BLaER1 (cell line): ENCODE data around the gene TTI1.
A peak's percentile ranks its signal among the peaks of the same experiment; 100 is the strongest.

Source experiments
- H3K27ac ChIP-seq: shearing (Covaris generic); formaldehyde crosslinking; 2 replicates; pipeline ENCODE4 v1.8.1; 2022
- H3K27me3 ChIP-seq: shearing (Covaris generic); formaldehyde crosslinking; 2 replicates; pipeline ENCODE4 v1.8.1; 2022
- H3K36me3 ChIP-seq: shearing (Covaris generic); formaldehyde crosslinking; 2 replicates; pipeline ENCODE4 v1.8.1; 2022
- H3K4me1 ChIP-seq: shearing (Covaris generic); formaldehyde crosslinking; 2 replicates; pipeline ENCODE4 v1.8.1; 2022
- H3K4me2 ChIP-seq: shearing (Covaris generic); formaldehyde crosslinking; 2 replicates; pipeline ENCODE4 v1.8.1; 2022
- H3K4me3 ChIP-seq: shearing (Covaris generic); formaldehyde crosslinking; 2 replicates; pipeline ENCODE4 v1.8.1; 2022
- H3K9ac ChIP-seq: shearing (Covaris generic); formaldehyde crosslinking; 2 replicates; pipeline ENCODE4 v1.8.1; 2022
- H3K9me3 ChIP-seq: shearing (Covaris generic); formaldehyde crosslinking; 2 replicates; pipeline ENCODE4 v1.8.1; 2022
- H4K20me1 ChIP-seq: shearing (Covaris generic); formaldehyde crosslinking; 2 replicates; pipeline ENCODE4 v1.8.1; 2022
- Cebpa-rat ChIP-seq: shearing (Covaris generic); IDR thresholded peaks from 2 replicates; pipeline ENCODE4 v1.8.1; 2022

The TTI1 gene

GRCh38 chr20:37955511-37955910, 77.7 kb downstream of the TTI1 start:
- peaks cover 5% of the 10 kb centered on the region; the same call in 1 of the 2 replicates for H3K4me1 ChIP-seq
- H3K9ac ChIP-seq = no peak overlapping the region
- H3K36me3 ChIP-seq = no peaks in the 10 kb centered on the region
- 0 out of 2 replicates have a peak, but pooled peaks cover 12% of the 10 kb centered on the region for H3K9me3 ChIP-seq
- no peaks in the 10 kb centered on the region for H4K20me1 ChIP-seq
- no peak overlapping the region for H3K4me3 ChIP-seq
- no peak overlapping the region for H3K4me2 ChIP-seq
- no peak overlapping the region for H3K27ac ChIP-seq
- no peaks in the 10 kb centered on the region for H3K27me3 ChIP-seq
- no peak for TF ChIP-seq Cebpa-rat

GRCh38 chr20:37954626-37955025, 78.6 kb downstream of the TTI1 start:
- Histone ChIP-seq H3K4me1 (peaks cover 5% of the 10 kb centered on the region; the same call in 1 of the 2 replicates), H3K9ac (no peak overlapping the region), H3K27ac (no peak overlapping the region), H3K9me3 (0 out of 2 replicates have a peak, but pooled peaks cover 12% of the 10 kb centered on the region), H4K20me1 (no peaks in the 10 kb centered on the region), H3K36me3 (no peaks in the 10 kb centered on the region), H3K4me2 (no peak overlapping the region), H3K27me3 (no peaks in the 10 kb centered on the region), H3K4me3 (no peak overlapping the region)
- no peak for TF ChIP-seq Cebpa-rat

GRCh38 chr20:37954190-37954589, 79.1 kb downstream of the TTI1 start:
- H3K4me2 ChIP-seq = no peak overlapping the region
- TF ChIP-seq Cebpa-rat = no peak
- no peaks in the 10 kb centered on the region for H4K20me1 ChIP-seq
- no peak overlapping the region for H3K27ac ChIP-seq
- H3K27me3 ChIP-seq = no peaks in the 10 kb centered on the region
- no peaks in the 10 kb centered on the region for H3K36me3 ChIP-seq
- no peak overlapping the region for H3K4me3 ChIP-seq
- 0 out of 2 replicates have a peak, but pooled peaks cover 12% of the 10 kb centered on the region for H3K9me3 ChIP-seq
- peaks cover 5% of the 10 kb centered on the region; the same call in 1 of the 2 replicates for H3K4me1 ChIP-seq
- H3K9ac ChIP-seq = no peak overlapping the region

- Histone ChIP-seq H3K27ac (no peak overlapping the region), H3K4me2 (no peak overlapping the region), H3K36me3 (no peaks in the 10 kb centered on the region), H3K4me3 (no peak overlapping the region), H4K20me1 (no peaks in the 10 kb centered on the region), H3K9me3 (peaks cover 22% of the 10 kb centered on the region), H3K9ac (no peak overlapping the region), H3K4me1 (no peaks in the 10 kb centered on the region), H3K27me3 (no peaks in the 10 kb centered on the region)
- TF ChIP-seq Cebpa-rat = no peak
Measured at GRCh38 chr20:37948956-37949355, 84.3 kb downstream of the TTI1 start.

GRCh38 chr20:37947943-37948342, 85.3 kb downstream of the TTI1 start:
- no peaks in the 10 kb centered on the region for H4K20me1 ChIP-seq
- no peak overlapping the region for H3K27ac ChIP-seq
- peaks cover 19% of the 10 kb centered on the region for H3K9me3 ChIP-seq
- no peaks in the 10 kb centered on the region for H3K36me3 ChIP-seq
- H3K4me1 ChIP-seq = peaks cover 6% of the 10 kb centered on the region; the same call in 1 of the 2 replicates
- TF ChIP-seq Cebpa-rat = no peak
- no peaks in the 10 kb centered on the region for H3K27me3 ChIP-seq
- no peak overlapping the region for H3K4me2 ChIP-seq
- H3K9ac ChIP-seq = no peak overlapping the region
- H3K4me3 ChIP-seq = no peak overlapping the region

- TF ChIP-seq Cebpa-rat = no peak
- Histone ChIP-seq H3K36me3 (no peaks in the 10 kb centered on the region), H3K27me3 (no peaks in the 10 kb centered on the region)
Measured at GRCh38 chr20:37946946-37947345, 86.3 kb downstream of the TTI1 start.

GRCh38 chr20:37945091-37945547, 88.1 kb downstream of the TTI1 start:
- H3K4me3 ChIP-seq = no peak overlapping the region
- no peak overlapping the region for H3K27ac ChIP-seq
- H3K9ac ChIP-seq = no peak overlapping the region
- H3K27me3 ChIP-seq = no peaks in the 10 kb centered on the region
- H3K4me1 ChIP-seq = peaks cover 7% of the 10 kb centered on the region; the same call in 1 of the 2 replicates
- no peaks in the 10 kb centered on the region for H4K20me1 ChIP-seq
- no peak overlapping the region for H3K4me2 ChIP-seq
- H3K36me3 ChIP-seq = no peaks in the 10 kb centered on the region
- no peak for TF ChIP-seq Cebpa-rat
- H3K9me3 ChIP-seq = peaks cover 10% of the 10 kb centered on the region

More at GRCh38 chr20:37946946-37947345, 86.3 kb downstream of the TTI1 start:
- Histone ChIP-seq H3K9me3 (peaks cover 16% of the 10 kb centered on the region), H3K9ac (no peak overlapping the region), H3K27ac (no peak overlapping the region), H3K4me2 (no peak overlapping the region), H3K4me1 (peaks cover 7% of the 10 kb centered on the region; the same call in 1 of the 2 replicates), H3K4me3 (no peak overlapping the region), H4K20me1 (no peaks in the 10 kb centered on the region)

- H3K4me1 ChIP-seq = peaks cover 7% of the 10 kb centered on the region; the same call in 1 of the 2 replicates
- no peaks in the 10 kb centered on the region for H4K20me1 ChIP-seq
- no peak overlapping the region for H3K4me2 ChIP-seq
- no peak overlapping the region for H3K27ac ChIP-seq
- no peak overlapping the region for H3K9ac ChIP-seq
- TF ChIP-seq Cebpa-rat = no peak
- H3K36me3 ChIP-seq = no peaks in the 10 kb centered on the region
- peaks cover 10% of the 10 kb centered on the region for H3K9me3 ChIP-seq
- no peak overlapping the region for H3K4me3 ChIP-seq
- no peaks in the 10 kb centered on the region for H3K27me3 ChIP-seq
Measured at GRCh38 chr20:37944456-37944981, 88.7 kb downstream of the TTI1 start.

GRCh38 chr20:37943501-37944455, 89.5 kb downstream of the TTI1 start:
- Histone ChIP-seq H3K9me3 (peaks cover 10% of the 10 kb centered on the region), H3K4me3 (no peak overlapping the region), H3K4me2 (peak overlapping the region; percentile 4; the same call in 1 of the 2 replicates), H3K27me3 (no peaks in the 10 kb centered on the region), H3K9ac (no peak overlapping the region), H4K20me1 (no peaks in the 10 kb centered on the region), H3K4me1 (peaks cover 7% of the 10 kb centered on the region; the same call in 1 of the 2 replicates), H3K27ac (no peak overlapping the region), H3K36me3 (no peaks in the 10 kb centered on the region)
- no peak for TF ChIP-seq Cebpa-rat

GRCh38 chr20:37943033-37943432, 90.2 kb downstream of the TTI1 start:
- Histone ChIP-seq H3K4me3 (no peak overlapping the region), H3K27ac (no peak overlapping the region), H3K36me3 (no peaks in the 10 kb centered on the region), H3K27me3 (no peaks in the 10 kb centered on the region), H3K4me2 (0 out of 2 replicates have a peak overlapping the region, but pooled peaks have one; percentile 4), H3K4me1 (peaks cover 7% of the 10 kb centered on the region; the same call in 1 of the 2 replicates), H4K20me1 (no peaks in the 10 kb centered on the region), H3K9me3 (peaks cover 8% of the 10 kb centered on the region), H3K9ac (no peak overlapping the region)
- no peak for TF ChIP-seq Cebpa-rat
